Ammon's horn (tissue), 1 donor: ENCODE measurements around the gene STRBP.
"Not testable (repeated sequence)": the region's sequence is repeated elsewhere in the genome, so short reads cannot be mapped to it uniquely, and the experiment has no call there.

Experiments used
- DNase-seq: peaks from one replicate; pipeline ENCODE4 v3.0.0-alpha.2; 2016; ENCODE audit warnings: low spot score

STRBP gene

GRCh38 chr9:123191260-123191659 is 77.1 kb downstream of the STRBP start:
- DNase-seq: no peak

- no peak for DNase-seq
Measured at GRCh38 chr9:123187131-123187530, 81.3 kb downstream of the STRBP start.

- DNase-seq: not testable (repeated sequence)
Measured at GRCh38 chr9:123186029-123186428, 82.4 kb downstream of the STRBP start.

- no peak for DNase-seq
Measured at GRCh38 chr9:123176949-123177348, 91.4 kb downstream of the STRBP start.

GRCh38 chr9:123175854-123176629 is 92.3 kb downstream of the STRBP start:
- DNase-seq: no peak

- no peak for DNase-seq
Measured at GRCh38 chr9:123174887-123175518, 93.4 kb downstream of the STRBP start.

- DNase-seq: no peak
Measured at GRCh38 chr9:123174079-123174478, 94.3 kb downstream of the STRBP start.

- no peak for DNase-seq
Measured at GRCh38 chr9:123169926-123170325, 98.5 kb downstream of the STRBP start.

- DNase-seq: no peak
Measured at GRCh38 chr9:123168586-123168985, 99.8 kb downstream of the STRBP start.

- no peak for DNase-seq
Measured at GRCh38 chr9:123167474-123167873, 100.9 kb downstream of the STRBP start.

GRCh38 chr9:123165813-123166212 is 102.6 kb downstream of the STRBP start:
- no peak for DNase-seq

- DNase-seq: no peak
Measured at GRCh38 chr9:123164285-123164684, 104.1 kb downstream of the STRBP start.

GRCh38 chr9:123162791-123163345 is 105.5 kb downstream of the STRBP start:
- DNase-seq: no peak

- no peak for DNase-seq
Measured at GRCh38 chr9:123162360-123162759, 106.0 kb downstream of the STRBP start.

GRCh38 chr9:123157221-123157620 is 111.2 kb downstream of the STRBP start:
- no peak for DNase-seq

- DNase-seq: no peak
Measured at GRCh38 chr9:123150708-123151503, 117.5 kb downstream of the STRBP start.

GRCh38 chr9:123149067-123149466 is 119.3 kb downstream of the STRBP start:
- no peak for DNase-seq

- no peak for DNase-seq
Measured at GRCh38 chr9:123138163-123138562, 130.2 kb downstream of the STRBP start.

GRCh38 chr9:123135430-123135829 is 133.0 kb downstream of the STRBP start:
- no peak for DNase-seq

- no peak for DNase-seq
Measured at GRCh38 chr9:123132696-123133095, 135.7 kb downstream of the STRBP start.

- no peak for DNase-seq
Measured at GRCh38 chr9:123131993-123132392, 136.4 kb downstream of the STRBP start.

- no peak for DNase-seq
Measured at GRCh38 chr9:123131258-123131657, 137.1 kb downstream of the STRBP start.

- DNase-seq: no peak
Measured at GRCh38 chr9:123129423-123129822, 139.0 kb downstream of the STRBP start.
